Stomach (tissue), 19 donors: Measurements from ENCODE around the gene DCAF11. TPM values are rescaled to one million over a fixed set of nuclear protein-coding genes. Genes with fewer than 3 reads are reported as not detected.

Experiments used
- DNase-seq, 2 donors: peaks; one replicate each; pipeline versions ENCODE4 v3.0.0 to v3.0.0-alpha.2; 2013 to 2019
- H3K27ac ChIP-seq, 5 donors: fragments of 200-600 bp in 4 of 5; sonication (generic) in 4 of 5; one replicate each; pipeline ENCODE4 v1.5.1; 2013 to 2019; ENCODE audit warnings: mild to moderate bottlenecking in 1 of 5, moderate library complexity in 1 of 5
- H3K27me3 ChIP-seq, 3 donors: fragments of 200-600 bp; sonication (generic); one replicate each; pipeline ENCODE4 v1.5.1; 2017 to 2019; ENCODE audit warnings: mixed run types in 1 of 3
- H3K36me3 ChIP-seq, 4 donors: fragments of 200-600 bp; sonication (generic); 1 replicate in 3 of 4; 2 replicates in 1 of 4; pipeline ENCODE4 v1.5.1; 2016 to 2019
- H3K4me1 ChIP-seq, 4 donors: fragments of 200-600 bp; sonication (generic); one replicate each; pipeline ENCODE4 v1.5.1; 2016 to 2019
- H3K4me3 ChIP-seq, 4 donors: fragments of 200-600 bp; sonication (generic) in 3 of 4; one replicate each; pipeline ENCODE4 v1.5.1; 2016 to 2019; ENCODE audit warnings: mild to moderate bottlenecking in 1 of 4
- H3K9me3 ChIP-seq, 4 donors: fragments of 200-600 bp; sonication (generic); one replicate each; pipeline ENCODE4 v1.5.1; 2016 to 2019
- CTCF ChIP-seq, 7 experiments: fragments of 450-650 bp in 4 of 7; fragments of 200-600 bp in 3 of 7; sonication (generic) in 3 of 7; IDR thresholded peaks; one replicate each; pipeline ENCODE4 v1.5.1; 2016 to 2019; ENCODE audit warnings: antibody characterized with exemption in 7 of 7, control low read depth in 2 of 7, mild to moderate bottlenecking in 1 of 7
- EP300 ChIP-seq: sonication (generic); formaldehyde crosslinking; IDR thresholded peaks from one replicate; pipeline ENCODE4 v1.6.1; 2017; ENCODE audit warnings: antibody characterized with exemption
- POLR2A ChIP-seq, 4 donors: fragments of 450-650 bp; IDR thresholded peaks; one replicate each; pipeline ENCODE4 v1.6.1; 2016; ENCODE audit warnings: antibody characterized with exemption in 4 of 4, control low read depth in 2 of 4, mild to moderate bottlenecking in 1 of 4, moderate library complexity in 1 of 4
- POLR2AphosphoS5 ChIP-seq, 3 donors: sonication (generic); formaldehyde crosslinking; IDR thresholded peaks; one replicate each; pipeline ENCODE4 v1.6.1; 2016; ENCODE audit warnings: antibody characterized with exemption in 3 of 3
- WGBS, 5 donors: extraction: QIAGEN DNeasy Blood & Tissue Kit in 3 of 5; methylation state at CpG; one replicate each; pipeline versions ENCODE4 v1.1.5 to v1.1.7; 2013 to 2018; 5-methylcytosine and 5-hydroxymethylcytosine counted together
- intact Hi-C: fragments of 100-400 bp; cut with DNase I; formaldehyde crosslinking; loops from one replicate; pipeline ENCODE4 v1.15.1; 2023; ENCODE audit warnings: low total_unique reads
- long read RNA-seq, 10 donors: transcript quantifications; one replicate each; lab custom pipeline, GENCODE V29; 2026
- polyA plus RNA-seq, 3 donors: library from polyadenylated mRNA; stranded (reverse); fragments of 200-250 nt; gene quantifications; one replicate each; pipeline ENCODE4 v1.2.3, GENCODE V29; 2013
- total RNA-seq, 5 donors: library from RNA; depleted of rRNA; stranded (reverse); fragments of >200 nt; gene quantifications; one replicate each; pipeline versions ENCODE4 v1.1.0 to v1.2.3, GENCODE V29; 2014 to 2016
- donor health status: healthy with polysubstance abuse.
- donor health status: Bipolar disorder and iron deficiency.
- donor health status: healthy.

The DCAF11 gene
- total RNA-seq (100 to 1,000 TPM in 2 of 5 donors, 10 to 100 TPM in 3; 50.4 to 396 (median 84.5) TPM), polyA plus RNA-seq (10 to 100 TPM; 27.7 to 68.3 (median 38.9) TPM)
- long read RNA-seq, donor 1, result 0 reads
- long read RNA-seq, donor 2, partial matches to known transcripts, result 5 of 7 reads
- long read RNA-seq, donor 2, other reads (novel, unspliced or antisense), result 0 of 7 reads
- long read RNA-seq, donor 3, partial matches to known transcripts, result 0 of 1 reads
- long read RNA-seq, donor 3, other reads (novel, unspliced or antisense), result 0 of 1 reads
- long read RNA-seq, donor 4, result 0 reads
- long read RNA-seq, donor 5, full-length matches to known transcripts, result 5 of 5 reads
- long read RNA-seq, donor 5, partial matches to known transcripts, result 0 of 5 reads
- long read RNA-seq, donor 5, other reads (novel, unspliced or antisense), result 0 of 5 reads
- long read RNA-seq, donor 6, full-length matches to known transcripts, result 11 of 11 reads
- long read RNA-seq, donor 6, partial matches to known transcripts, result 0 of 11 reads
- long read RNA-seq, donor 6, other reads (novel, unspliced or antisense), result 0 of 11 reads
- long read RNA-seq, donor 7, full-length matches to known transcripts, result 8 of 8 reads
- long read RNA-seq, donor 7, partial matches to known transcripts, result 0 of 8 reads
- long read RNA-seq, donor 7, other reads (novel, unspliced or antisense), result 0 of 8 reads
- long read RNA-seq, donor 8, full-length matches to known transcripts, result 4 of 16 reads
- long read RNA-seq, donor 8, partial matches to known transcripts, result 12 of 16 reads
- long read RNA-seq, donor 8, other reads (novel, unspliced or antisense), result 0 of 16 reads
- long read RNA-seq, donor 9, full-length matches to known transcripts, result 1 of 8 reads
- long read RNA-seq, donor 9, partial matches to known transcripts, result 7 of 8 reads
- long read RNA-seq, donor 9, other reads (novel, unspliced or antisense), result 0 of 8 reads
- long read RNA-seq, donor 10, full-length matches to known transcripts, result 1 of 1 reads
- long read RNA-seq, donor 10, partial matches to known transcripts, result 0 of 1 reads
- long read RNA-seq, donor 10, other reads (novel, unspliced or antisense), result 0 of 1 reads

- H3K36me3 ChIP-seq, result peaks cover 18 to 29% (median 27%) of the 10 kb centered on the region in 4 donors
- peak within 1 kb of the TSS; percentile 56 to 81 (median 64) for H3K4me3 ChIP-seq
- peak within 1 kb of the TSS; percentile 94 to 100 (median 98) for H3K27ac ChIP-seq
- intact Hi-C loops, result no loop called here
- peak; percentile 84 for TF ChIP-seq EP300
- TF ChIP-seq POLR2AphosphoS5 (IDR thresholded peaks at IDR 0.05), result peak; percentile 59 to 85 (median 82)
- TF ChIP-seq CTCF (IDR thresholded peaks at IDR 0.05), result no peak
- DNase-seq, result peak; percentile 97 to 100
- 0 to 1% (median 0%) methylated on average over 59 to 65 of the region's 65 CpGs for WGBS, 5 donors
- H3K4me1 ChIP-seq, result peaks cover 19 to 38% (median 34%) of the 10 kb centered on the region in 4 donors
- H3K9me3 ChIP-seq, result no peaks in the 10 kb centered on the region
- H3K27me3 ChIP-seq, result no peaks in the 10 kb centered on the region
Observed at GRCh38 chr14:24114532-24115421, at the start of gene DCAF11, which contains the start of gene NRL. TSS of gene DCAF11 (plus strand) at chr14:24114777. CDS start at chr14:24115595, 818 bp downstream. TSS of gene NRL (minus strand) at chr14:24114949. CDS start at chr14:24082848, 32,101 bp downstream.

- DNase-seq, result no peak
- Histone ChIP-seq H3K27ac (no peak overlapping the region), H3K36me3 (no peaks in the 10 kb centered on the region), H3K4me3 (no peak overlapping the region), H3K4me1 (no peaks in the 10 kb centered on the region), H3K9me3 (no peaks in the 10 kb centered on the region), H3K27me3 (no peaks in the 10 kb centered on the region)
- intact Hi-C loops, result no loop called here
- 82 to 89% (median 87%) methylated on average over 13 to 15 of the region's 15 CpGs for WGBS, 5 donors
- TF ChIP-seq POLR2A (IDR thresholded peaks at IDR 0.05) (no peak), CTCF (IDR thresholded peaks at IDR 0.05) (no peak), POLR2AphosphoS5 (IDR thresholded peaks at IDR 0.05) (no peak), EP300 (no peak)
Observed at GRCh38 chr14:24064856-24065255, 49.7 kb upstream of the DCAF11 start.

GRCh38 chr14:24065408-24065807 lies 49.2 kb upstream of the DCAF11 start:
- no peak for DNase-seq
- intact Hi-C loops, result no loop called here
- H3K27me3 ChIP-seq, result no peaks in the 10 kb centered on the region

More at GRCh38 chr14:24065408-24065807, 49.2 kb upstream of the DCAF11 start:
- TF ChIP-seq CTCF (IDR thresholded peaks at IDR 0.05) (no peak), POLR2A (IDR thresholded peaks at IDR 0.05) (no peak), EP300 (no peak), POLR2AphosphoS5 (IDR thresholded peaks at IDR 0.05) (no peak)
- no peak overlapping the region for H3K27ac ChIP-seq
- no peaks in the 10 kb centered on the region for H3K4me1 ChIP-seq
- 66 to 79% (median 75%) methylated on average over 8 of the region's 8 CpGs for WGBS, 5 donors
- no peaks in the 10 kb centered on the region for H3K36me3 ChIP-seq
- no peak overlapping the region for H3K4me3 ChIP-seq
- H3K9me3 ChIP-seq, result no peaks in the 10 kb centered on the region
